ENCODE measurements around the gene NTN5.

DNA sequence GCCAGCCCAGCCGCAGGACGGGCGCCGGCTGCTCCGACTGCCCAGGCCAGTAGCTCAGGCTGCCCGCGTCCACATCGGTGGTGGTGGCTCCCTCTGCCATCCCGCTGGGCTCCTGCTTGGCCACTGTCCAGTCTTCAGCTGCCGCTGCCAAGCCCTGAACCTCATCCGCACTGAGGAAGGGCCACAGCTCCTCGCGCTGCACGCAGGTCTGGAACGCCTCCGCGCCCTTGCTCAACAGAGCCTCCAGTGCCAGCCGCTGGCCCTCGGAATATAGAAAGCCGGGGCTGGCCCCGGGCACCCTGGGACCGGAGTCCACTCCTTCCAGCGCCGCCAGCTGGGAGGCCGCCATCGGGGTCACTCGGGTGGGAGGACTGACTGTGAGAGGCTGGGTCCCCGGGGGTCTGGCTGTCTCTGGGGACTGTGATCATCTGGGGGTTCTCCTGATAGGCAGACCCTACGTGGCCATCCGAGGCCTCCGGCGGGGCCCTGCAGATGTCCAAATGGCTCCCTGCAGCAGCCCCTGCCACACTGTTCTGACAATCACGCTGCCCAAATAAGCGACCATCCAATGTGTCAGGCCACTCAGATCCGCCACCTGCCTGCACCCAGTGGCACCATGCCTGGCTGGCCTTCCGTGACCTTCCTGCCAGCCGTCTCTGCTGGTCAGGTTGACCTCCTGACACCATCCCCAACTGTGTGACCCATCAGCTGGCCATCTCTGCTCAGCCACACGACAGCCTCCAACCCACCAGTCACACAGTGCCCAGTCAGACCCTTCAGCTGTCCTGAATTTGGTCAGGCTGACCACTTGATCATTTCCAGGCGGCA is 59.6 kb downstream of the NTN5 start:
- TF ChIP-seq, protein P1, sequence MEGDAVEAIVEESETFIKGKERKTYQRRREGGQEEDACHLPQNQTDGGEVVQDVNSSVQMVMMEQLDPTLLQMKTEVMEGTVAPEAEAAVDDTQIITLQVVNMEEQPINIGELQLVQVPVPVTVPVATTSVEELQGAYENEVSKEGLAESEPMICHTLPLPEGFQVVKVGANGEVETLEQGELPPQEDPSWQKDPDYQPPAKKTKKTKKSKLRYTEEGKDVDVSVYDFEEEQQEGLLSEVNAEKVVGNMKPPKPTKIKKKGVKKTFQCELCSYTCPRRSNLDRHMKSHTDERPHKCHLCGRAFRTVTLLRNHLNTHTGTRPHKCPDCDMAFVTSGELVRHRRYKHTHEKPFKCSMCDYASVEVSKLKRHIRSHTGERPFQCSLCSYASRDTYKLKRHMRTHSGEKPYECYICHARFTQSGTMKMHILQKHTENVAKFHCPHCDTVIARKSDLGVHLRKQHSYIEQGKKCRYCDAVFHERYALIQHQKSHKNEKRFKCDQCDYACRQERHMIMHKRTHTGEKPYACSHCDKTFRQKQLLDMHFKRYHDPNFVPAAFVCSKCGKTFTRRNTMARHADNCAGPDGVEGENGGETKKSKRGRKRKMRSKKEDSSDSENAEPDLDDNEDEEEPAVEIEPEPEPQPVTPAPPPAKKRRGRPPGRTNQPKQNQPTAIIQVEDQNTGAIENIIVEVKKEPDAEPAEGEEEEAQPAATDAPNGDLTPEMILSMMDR (conservative IDR thresholded peaks at IDR 0.05; ENCODE audit: low read depth, low read length) = no peak
- no peak for TF ChIP-seq EZH2 (IDR thresholded peaks at IDR 0.05; ENCODE audit: borderline replicate concordance, low read depth, low read length, poor library complexity, severe bottlenecking)
